Colonic mucosa (tissue), 4 donors: ENCODE data around the gene COL9A3. TPM values are rescaled to one million over a fixed set of nuclear protein-coding genes. Genes with fewer than 3 reads are reported as not detected.

ENCODE experiments used
- DNase-seq: peaks from one replicate; pipeline ENCODE4 v3.0.0-alpha.2; 2020
- H3K27ac ChIP-seq: fragments of 200-600 bp; one replicate; pipeline ENCODE4 v1.8.0; 2021
- H3K27me3 ChIP-seq: fragments of 200-600 bp; one replicate; pipeline ENCODE4 v1.8.0; 2021
- H3K36me3 ChIP-seq: fragments of 200-600 bp; one replicate; pipeline ENCODE4 v1.8.0; 2021
- H3K4me1 ChIP-seq: fragments of 200-600 bp; one replicate; pipeline ENCODE4 v1.8.0; 2021; ENCODE audit warnings: mild to moderate bottlenecking
- H3K4me3 ChIP-seq: fragments of 200-600 bp; one replicate; pipeline ENCODE4 v1.8.0; 2021
- H3K9ac ChIP-seq, 2 donors: one replicate each; pipeline ENCODE4 v1.7.0; 2013; ENCODE audit warnings: control low read depth in 2 of 2, low read depth in 2 of 2, low read length in 2 of 2
- H3K9me3 ChIP-seq: fragments of 200-600 bp; one replicate; pipeline ENCODE4 v1.8.0; 2021
- intact Hi-C: fragments of 100-400 bp; cut with DNase I; formaldehyde crosslinking; loops from one replicate; pipeline ENCODE4 v1.14.1; 2022
- total RNA-seq, 2 donors: library from RNA; stranded (reverse); fragmentation: NEBNext Ultra II Directional in 1 of 2; extraction: Animal tissue kit (Norgen Biotek cat#: 25700) in 1 of 2; gene quantifications; one replicate each; pipeline ENCODE4 v1.2.1, GENCODE V29; 2021
- TF ChIP-seq, protein P1 (sequence below): fragments of 200-600 bp; IDR thresholded peaks from one replicate; pipeline ENCODE4 v1.8.0; 2022; ENCODE audit warnings: antibody characterized with exemption, mild to moderate bottlenecking
- donor health status: healthy.
- donor health status: DM: no; HTN: no; CAD: no.
- donor health status: DM: no; HTN: no; CAD: no.

The COL9A3 gene
- total RNA-seq, 2 donors from 2014 or later, result 2.7 to 3.6 TPM

DNA sequence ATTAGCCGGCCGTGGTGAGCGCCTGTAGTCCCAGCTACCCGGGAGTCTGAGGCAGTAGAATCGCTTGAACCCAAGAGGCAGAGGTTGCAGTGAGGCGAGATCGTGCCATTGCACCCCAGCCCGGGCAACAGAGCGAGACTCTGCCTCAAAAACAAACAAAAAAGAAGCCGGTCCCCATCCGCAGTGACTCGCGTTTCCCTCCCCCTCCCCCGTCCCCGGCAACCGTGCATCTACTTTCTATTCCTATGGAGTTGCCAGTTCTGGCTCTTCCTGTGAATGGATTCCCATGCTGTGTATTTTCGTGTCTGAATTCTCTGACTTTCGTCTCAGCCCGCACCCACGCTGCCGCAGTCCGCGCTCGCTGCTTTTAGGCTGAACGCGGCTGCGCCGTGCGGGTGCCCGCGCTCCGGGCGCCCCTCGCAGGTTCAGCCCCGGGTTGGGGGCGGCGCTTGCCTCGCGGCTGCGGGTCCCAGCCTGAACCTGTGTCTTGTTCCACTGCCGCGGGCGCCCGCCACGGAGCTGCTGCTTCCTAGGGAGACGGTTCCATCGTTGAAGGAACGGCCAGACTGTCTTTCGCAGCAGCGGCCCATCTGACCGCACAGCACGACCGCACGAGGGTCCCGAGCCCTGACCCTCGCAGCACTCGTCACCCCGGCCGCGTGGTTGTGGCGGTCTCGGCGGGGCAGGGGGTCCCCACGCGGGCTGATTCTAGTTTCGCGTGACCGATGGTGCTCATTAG, 21.7 kb upstream of the COL9A3 start:
- TF ChIP-seq, protein P1, sequence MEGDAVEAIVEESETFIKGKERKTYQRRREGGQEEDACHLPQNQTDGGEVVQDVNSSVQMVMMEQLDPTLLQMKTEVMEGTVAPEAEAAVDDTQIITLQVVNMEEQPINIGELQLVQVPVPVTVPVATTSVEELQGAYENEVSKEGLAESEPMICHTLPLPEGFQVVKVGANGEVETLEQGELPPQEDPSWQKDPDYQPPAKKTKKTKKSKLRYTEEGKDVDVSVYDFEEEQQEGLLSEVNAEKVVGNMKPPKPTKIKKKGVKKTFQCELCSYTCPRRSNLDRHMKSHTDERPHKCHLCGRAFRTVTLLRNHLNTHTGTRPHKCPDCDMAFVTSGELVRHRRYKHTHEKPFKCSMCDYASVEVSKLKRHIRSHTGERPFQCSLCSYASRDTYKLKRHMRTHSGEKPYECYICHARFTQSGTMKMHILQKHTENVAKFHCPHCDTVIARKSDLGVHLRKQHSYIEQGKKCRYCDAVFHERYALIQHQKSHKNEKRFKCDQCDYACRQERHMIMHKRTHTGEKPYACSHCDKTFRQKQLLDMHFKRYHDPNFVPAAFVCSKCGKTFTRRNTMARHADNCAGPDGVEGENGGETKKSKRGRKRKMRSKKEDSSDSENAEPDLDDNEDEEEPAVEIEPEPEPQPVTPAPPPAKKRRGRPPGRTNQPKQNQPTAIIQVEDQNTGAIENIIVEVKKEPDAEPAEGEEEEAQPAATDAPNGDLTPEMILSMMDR, result no peak
- H3K9ac ChIP-seq, result peak overlapping the region; percentile 73 to 81
- peak overlapping the region; percentile 64 for H3K4me3 ChIP-seq
- H3K27ac ChIP-seq, result peak overlapping the region; percentile 91
- H3K4me1 ChIP-seq, result peaks cover 18% of the 10 kb centered on the region
- no peaks in the 10 kb centered on the region for H3K36me3 ChIP-seq
- intact Hi-C loops, result no loop called here
- peak; percentile 64 for DNase-seq
- H3K27me3 ChIP-seq, result no peaks in the 10 kb centered on the region
- no peaks in the 10 kb centered on the region for H3K9me3 ChIP-seq

GRCh38 chr20:62796699-62797491, 20.0 kb upstream of the COL9A3 start:
- Histone ChIP-seq H3K27me3 (no peaks in the 10 kb centered on the region), H3K9me3 (no peaks in the 10 kb centered on the region), H3K9ac (peak overlapping the region; percentile 64 to 78), H3K4me3 (peak overlapping the region; percentile 64), H3K36me3 (no peaks in the 10 kb centered on the region), H3K27ac (peak overlapping the region; percentile 91), H3K4me1 (peaks cover 18% of the 10 kb centered on the region)
- TF ChIP-seq, protein P1, result no peak
- intact Hi-C loops, result no loop called here
- peak; percentile 45 for DNase-seq

GRCh38 chr20:62797671-62798532, 18.9 kb upstream of the COL9A3 start:
- no peaks in the 10 kb centered on the region for H3K27me3 ChIP-seq
- TF ChIP-seq, protein P1, result no peak
- intact Hi-C loops, result no loop called here
- no peaks in the 10 kb centered on the region for H3K36me3 ChIP-seq
- H3K27ac ChIP-seq, result peak overlapping the region; percentile 46
- H3K9ac ChIP-seq, result peak overlapping the region; percentile 64 to 68
- H3K9me3 ChIP-seq, result no peaks in the 10 kb centered on the region
- peaks cover 18% of the 10 kb centered on the region for H3K4me1 ChIP-seq
- no peak overlapping the region for H3K4me3 ChIP-seq
- peak; percentile 88 for DNase-seq

DNA sequence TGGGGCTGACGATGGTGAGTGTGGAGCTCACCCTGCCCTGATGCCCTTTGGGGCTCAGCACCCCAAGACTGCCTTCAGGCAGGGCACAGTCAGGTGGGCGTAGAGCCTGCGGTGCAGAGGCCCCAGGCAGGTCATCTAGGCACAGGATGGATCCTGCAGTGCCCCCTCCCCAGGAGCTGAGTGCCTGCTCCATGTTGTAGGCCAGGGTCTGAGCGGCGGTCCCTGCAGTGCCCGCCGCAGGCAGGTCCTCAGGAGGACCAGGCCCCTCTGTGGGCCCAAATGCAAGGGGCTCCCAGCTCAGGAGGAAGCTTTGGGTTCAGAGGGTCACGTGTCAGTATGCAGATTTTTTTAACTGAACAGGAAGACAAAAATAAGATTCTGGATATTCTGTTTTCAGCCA, 17.8 kb upstream of the COL9A3 start:
- Histone ChIP-seq H3K9ac (no peak overlapping the region), H3K36me3 (no peaks in the 10 kb centered on the region), H3K4me1 (peaks cover 14% of the 10 kb centered on the region), H3K27me3 (no peaks in the 10 kb centered on the region), H3K27ac (no peak overlapping the region), H3K9me3 (no peaks in the 10 kb centered on the region), H3K4me3 (no peak overlapping the region)
- intact Hi-C loops, result no loop called here
- TF ChIP-seq, protein P1, result no peak
- no peak for DNase-seq

DNA sequence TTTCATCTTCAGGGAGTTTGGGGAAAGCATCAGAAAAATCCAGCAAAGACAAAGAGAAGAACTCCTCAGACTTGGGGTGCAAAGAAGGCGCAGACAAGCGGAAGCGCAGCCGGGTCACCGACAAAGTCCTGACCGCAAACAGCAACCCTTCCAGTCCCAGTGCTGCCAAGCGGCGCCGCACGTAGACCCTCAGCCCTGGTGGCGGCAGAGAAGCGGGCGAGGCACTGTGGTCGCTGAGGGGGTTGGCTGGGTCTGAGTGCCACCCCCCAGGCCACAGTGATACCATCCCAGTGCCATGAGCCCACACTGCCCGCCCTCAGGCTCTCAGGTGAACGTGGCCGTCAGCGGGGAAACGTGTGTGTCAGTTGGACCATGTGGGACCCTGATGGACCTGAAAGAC, 17.4 kb upstream of the COL9A3 start:
- TF ChIP-seq, protein P1, result no peak
- intact Hi-C loops, result no loop called here
- DNase-seq, result no peak
- Histone ChIP-seq H3K36me3 (no peaks in the 10 kb centered on the region), H3K4me1 (peaks cover 14% of the 10 kb centered on the region), H3K9ac (no peak overlapping the region), H3K4me3 (no peak overlapping the region), H3K27ac (no peak overlapping the region), H3K9me3 (no peaks in the 10 kb centered on the region), H3K27me3 (no peaks in the 10 kb centered on the region)
